HEK293 (cell line): ENCODE results near the gene SIRT7.

Experiments
- BCL11A ChIP-seq: fragments of 450-650 bp; formaldehyde crosslinking; IDR thresholded peaks from 2 replicates; pipeline ENCODE4 v1.5.1; 2016; ENCODE audit warnings: low read depth, missing biosample characterization, missing genetic modification characterization
- ZBTB1 ChIP-seq: fragments of 450-650 bp; formaldehyde crosslinking; IDR thresholded peaks from 2 replicates; pipeline ENCODE4 v1.5.1; 2016; ENCODE audit warnings: missing biosample characterization, missing genetic modification characterization
- ZNF837 ChIP-seq: fragments of 450-650 bp; formaldehyde crosslinking; IDR thresholded peaks from 2 replicates; pipeline ENCODE4 v1.5.1; 2016; ENCODE audit warnings: missing biosample characterization, missing genetic modification characterization

DNA sequence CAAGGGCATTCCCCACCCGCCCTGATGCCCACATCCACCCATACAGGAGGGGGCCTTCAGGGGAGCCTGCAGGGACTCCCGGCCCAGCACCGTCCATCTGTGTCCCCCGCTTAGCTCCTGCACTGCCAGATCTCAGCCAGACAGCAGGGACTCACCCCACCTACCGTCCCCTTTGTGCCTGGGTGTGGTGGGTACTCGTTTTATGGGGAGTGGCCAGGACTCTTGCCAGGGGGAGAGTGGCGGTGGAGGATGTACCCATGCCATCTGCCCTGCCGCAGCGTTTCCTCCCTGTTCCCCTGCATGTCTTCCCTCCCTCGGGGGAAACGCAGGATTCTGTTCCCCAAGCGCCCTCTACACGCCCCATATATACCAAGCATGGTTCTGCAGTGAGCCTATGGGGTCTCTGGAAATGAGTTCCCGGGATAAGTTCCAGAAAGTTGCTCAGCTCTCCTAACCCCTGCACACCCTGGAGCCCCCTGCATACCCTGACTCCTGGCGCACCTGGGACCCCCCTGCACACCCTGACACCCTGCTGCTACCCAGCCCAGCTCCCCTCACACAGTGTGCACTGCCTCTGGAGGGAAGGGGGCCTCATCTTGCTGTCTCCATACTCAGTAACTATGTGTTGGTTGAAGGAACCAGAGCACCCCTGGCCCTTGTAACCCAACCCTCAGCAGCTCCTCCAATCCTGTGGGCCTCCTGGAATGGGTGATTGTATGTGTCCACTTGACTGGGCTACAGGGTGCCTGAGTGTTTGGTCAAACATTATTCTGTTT is 13.8 kb upstream of the SIRT7 start:
- TF ChIP-seq BCL11A, result no peak
- TF ChIP-seq ZNF837 (tag by site-specific recombination), result no peak
- TF ChIP-seq ZBTB1 (tag by site-specific recombination), result no peak
